GM18502 (cell line): Measurements from ENCODE around the gene TPM4.

ENCODE experiments used
- ATAC-seq: cut with Tn5 transposase; IDR thresholded peaks from one replicate; pipeline ENCODE4 v1.9.1; 2021; ENCODE audit warnings: mild to moderate bottlenecking; ENCODE audit not compliant: unreplicated experiment, poor library complexity

The TPM4 gene

GRCh38 chr19:16121141-16121540 is 44.8 kb downstream of the TPM4 start:
- no peak for ATAC-seq

GRCh38 chr19:16121967-16122366 is 45.7 kb downstream of the TPM4 start:
- no peak for ATAC-seq

GRCh38 chr19:16124953-16125352 is 48.7 kb downstream of the TPM4 start:
- ATAC-seq: no peak

GRCh38 chr19:16125737-16126495 is 49.6 kb downstream of the TPM4 start:
- no peak for ATAC-seq

- no peak for ATAC-seq
Measured at GRCh38 chr19:16127080-16127479, 50.8 kb downstream of the TPM4 start.

GRCh38 chr19:16127776-16128371 is 51.6 kb downstream of the TPM4 start:
- ATAC-seq: no peak

GRCh38 chr19:16131648-16132047 is 55.4 kb downstream of the TPM4 start:
- ATAC-seq: no peak

- ATAC-seq: no peak
Measured at GRCh38 chr19:16133818-16134217, 57.5 kb downstream of the TPM4 start.

- no peak for ATAC-seq
Measured at GRCh38 chr19:16134510-16134909, 58.2 kb downstream of the TPM4 start.

GRCh38 chr19:16135430-16136127 is 59.3 kb downstream of the TPM4 start:
- no peak for ATAC-seq

GRCh38 chr19:16136185-16136999 is 60.1 kb downstream of the TPM4 start:
- ATAC-seq: no peak

GRCh38 chr19:16139752-16140151 is 63.5 kb downstream of the TPM4 start:
- ATAC-seq: no peak

GRCh38 chr19:16141043-16141442 is 64.7 kb downstream of the TPM4 start:
- peak; percentile 45 for ATAC-seq

- no peak for ATAC-seq
Measured at GRCh38 chr19:16142032-16142580, 65.8 kb downstream of the TPM4 start.

GRCh38 chr19:16143399-16144215 is 67.3 kb downstream of the TPM4 start, which contains the start of gene HSH2D:
TSS of gene HSH2D (plus strand) at chr19:16143685. CDS start at chr19:16148751, 5,066 bp downstream.
- peak; percentile 61 for ATAC-seq

GRCh38 chr19:16144216-16144581 is 67.9 kb downstream of the TPM4 start:
- no peak for ATAC-seq

GRCh38 chr19:16146112-16146511 is 69.8 kb downstream of the TPM4 start:
- ATAC-seq: no peak

- ATAC-seq: no peak
Measured at GRCh38 chr19:16148443-16149229, 72.3 kb downstream of the TPM4 start.
